K562 (cell line): ENCODE data around the gene BEST1. TPM values are rescaled to one million over a fixed set of nuclear protein-coding genes. Genes with fewer than 3 reads are reported as not detected.
A peak's percentile ranks its signal among the peaks of the same experiment; 100 is the strongest.

ENCODE experiments used
- ATF2 ChIP-seq: sonication (generic); formaldehyde crosslinking; IDR thresholded peaks from 2 replicates; pipeline ENCODE4 v1.8.1; 2022; ENCODE audit warnings: missing genetic modification reagents
- CHD7 ChIP-seq: fragments of 200-600 bp; sonication (generic); IDR thresholded peaks from one replicate; pipeline ENCODE4 v1.6.1; 2012; ENCODE audit warnings: mild to moderate bottlenecking, low read depth, low read length, inconsistent platforms
- HMG20A ChIP-seq: fragments of 450-650 bp; formaldehyde crosslinking; conservative IDR thresholded peaks from 2 replicates; pipeline ENCODE4 v1.4.0; 2020; ENCODE audit warnings: mild to moderate bottlenecking, mixed read lengths
- ID3 ChIP-seq, 2 experiments: fragments of 250-450 bp in 1 of 2; fragments of 450-650 bp in 1 of 2; sonication (Bioruptor Pico) in 1 of 2; IDR thresholded peaks; 2 replicates each; pipeline versions ENCODE4 v1.6.1 to v1.8.0; 2016 to 2021; ENCODE audit warnings: mild to moderate bottlenecking in 2 of 2, moderate library complexity in 2 of 2, missing compliant biosample characterization in 1 of 2, missing genetic modification characterization in 1 of 2
- MLLT1 ChIP-seq, 2 experiments: fragments of 450-650 bp; IDR thresholded peaks; 2 replicates each; pipeline ENCODE4 v1.6.1; 2016
- SPI1 ChIP-seq: IDR thresholded peaks from 2 replicates; pipeline ENCODE4 v1.6.1; 2011; ENCODE audit warnings: low read depth, low read length, control low read depth, borderline replicate concordance
- TFAP4 ChIP-seq: sonication (generic); formaldehyde crosslinking; IDR thresholded peaks from 2 replicates; pipeline ENCODE4 v1.8.0; 2022; ENCODE audit warnings: missing genetic modification reagents, mild to moderate bottlenecking, moderate library complexity, borderline replicate concordance
- ZBTB49 ChIP-seq: sonication (generic); formaldehyde crosslinking; IDR thresholded peaks from 2 replicates; pipeline ENCODE4 v1.8.0; 2022; ENCODE audit warnings: missing genetic modification reagents, mild to moderate bottlenecking, borderline replicate concordance
- polyA plus RNA-seq, 8 experiments: library from polyadenylated mRNA; depleted of rRNA in 4 of 8; stranded (reverse) in 5 of 8; unstranded in 3 of 8; fragments of >200 nt; fragmentation: Nextera tagmentation in 2 of 8; fragmentation: Illumina TruSeq in 1 of 8; extraction: Ambion mirVana in 2 of 8; extraction: Trizol in 1 of 8; gene quantifications; 2 replicates each; pipeline versions ENCODE4 v1.2.1 to v1.2.3, GENCODE V29; 2011 to 2014; ENCODE audit warnings: inconsistent platforms in 1 of 8, missing spikeins in 1 of 8
- total RNA-seq, 7 experiments: library from RNA; depleted of rRNA in 6 of 7; stranded (reverse); fragments of >200 nt in 6 of 7; fragmentation: Illumina TruSeq in 2 of 7; extraction: Trizol in 2 of 7; gene quantifications; 2 replicates each; pipeline versions ENCODE4 v1.2.1 to v1.2.3, GENCODE V29; 2011 to 2021; ENCODE audit warnings: low replicate concordance in 1 of 7

The BEST1 gene
- total and polyA plus RNA-seq, 9 of the 15 experiments (the other 6 are each of a cell fraction or from before 2014, with no cell fraction given), result 0.07 to 1.3 (median 0.40) TPM

- TF ChIP-seq CHD7 (peak; percentile 19), ZBTB49 (peak; percentile 79; the same call in 1 of the 2 replicates), ATF2 (CRISPR knock-in tag) (no peak), MLLT1 (IDR thresholded peaks at IDR 0.05) (0 out of 4 replicates have a peak, but pooled peaks of 1 of the 2 experiments have one; percentile 4), HMG20A (CRISPR knock-in tag) (no peak), ID3 (CRISPR knock-in tag; IDR thresholded peaks at IDR 0.05) (no peak), ID3 (tag; IDR thresholded peaks at IDR 0.05) (peak; percentile 63; the same call in 1 of the 2 replicates), TFAP4 (CRISPR knock-in tag) (peak; percentile 74; the same call in 1 of the 2 replicates), SPI1 (no peak)
Measured at GRCh38 chr11:61963016-61963281, 12.8 kb downstream of the BEST1 start (continued).
